Measurements from ENCODE around the gene PTPN2.

- TF ChIP-seq CTCF (conservative IDR thresholded peaks at IDR 0.05; ENCODE audit: low read depth, low read length), result no peak
- TF ChIP-seq EZH2phosphoT487 (IDR thresholded peaks at IDR 0.05; ENCODE audit: borderline replicate concordance, low read length), result no peak
These were observed 709 bp downstream of the PTPN2 start for GRCh38 chr18:12883372-12883683.
